SH-SY5Y (cell line): ENCODE measurements around the gene CDC34.

ENCODE experiments used
- GATA2 ChIP-seq: IDR thresholded peaks from 2 replicates; pipeline ENCODE4 v1.6.1; 2011; ENCODE audit warnings: mild to moderate bottlenecking, low read depth, low read length
- GATA3 ChIP-seq: IDR thresholded peaks from 2 replicates; pipeline ENCODE4 v1.6.1; 2011; ENCODE audit warnings: low read depth, mild to moderate bottlenecking, low read length, moderate library complexity

DNA sequence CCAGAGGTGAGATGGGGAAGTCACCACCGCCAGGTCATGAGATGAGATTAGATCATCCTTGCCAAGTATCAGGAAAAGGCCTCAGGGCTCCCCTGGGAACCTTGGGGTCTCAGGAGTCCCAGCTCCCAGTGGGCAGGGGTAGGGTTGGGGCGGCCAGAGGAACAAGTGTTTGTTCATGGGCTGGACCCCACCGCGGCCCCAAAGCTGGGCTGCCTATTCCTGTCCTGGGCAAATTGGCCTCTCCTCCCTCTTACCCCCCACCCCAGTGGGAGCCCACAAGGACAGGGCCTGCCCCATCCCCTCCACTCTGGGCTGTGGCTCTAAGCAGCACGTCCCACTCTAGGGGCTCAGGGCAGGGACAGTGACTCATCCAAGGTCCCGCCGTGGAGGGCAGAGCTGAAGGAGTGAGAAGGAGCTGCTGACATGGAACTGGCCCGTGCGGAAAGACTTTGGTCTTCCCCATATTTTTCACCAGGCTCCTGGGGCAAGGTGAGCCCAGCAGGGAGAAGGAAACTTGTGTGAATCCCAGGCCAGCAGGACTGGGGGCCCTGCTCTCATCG lies 54.1 kb downstream of the CDC34 start:
- TF ChIP-seq GATA2 (no peak), GATA3 (no peak)
